CD4-positive, alpha-beta T cell treated with Interleukin-4 for 1 hour (primary cell): Measurements from ENCODE around the gene RPS14.

ENCODE experiments used
- DNase-seq, 2 donors: peaks; one replicate each; pipeline ENCODE4 v3.0.0-alpha.2; 2020 to 2022

Gene RPS14

GRCh38 chr5:150412319-150413175 is 37.0 kb downstream of the RPS14 start, which contains the start of gene CD74:
TSS of gene CD74 (minus strand) at chr5:150412910. CDS start at chr5:150412749, 161 bp downstream.
- DNase-seq = peak; percentile 98 to 99

GRCh38 chr5:150411245-150411979 is 38.1 kb downstream of the RPS14 start:
- peak; percentile 83 to 85 for DNase-seq

- DNase-seq = peak; percentile 74 to 84
Measured at GRCh38 chr5:150410524-150411244, 38.9 kb downstream of the RPS14 start.

GRCh38 chr5:150409638-150410523 is 39.7 kb downstream of the RPS14 start:
- DNase-seq = peak; percentile 71 to 76

GRCh38 chr5:150408231-150408943 is 41.2 kb downstream of the RPS14 start:
- DNase-seq = no peak

- no peak for DNase-seq
Measured at GRCh38 chr5:150407096-150407720, 42.3 kb downstream of the RPS14 start.

- no peak for DNase-seq
Measured at GRCh38 chr5:150406723-150407095, 42.8 kb downstream of the RPS14 start.

- DNase-seq = no peak
Measured at GRCh38 chr5:150406103-150406722, 43.3 kb downstream of the RPS14 start.

GRCh38 chr5:150404941-150405816 is 44.4 kb downstream of the RPS14 start:
- no peak for DNase-seq

GRCh38 chr5:150404535-150404934 is 45.0 kb downstream of the RPS14 start:
- DNase-seq = no peak

GRCh38 chr5:150404121-150404520 is 45.4 kb downstream of the RPS14 start:
- DNase-seq = no peak

- no peak for DNase-seq
Measured at GRCh38 chr5:150402901-150403342, 46.6 kb downstream of the RPS14 start.

- no peak for DNase-seq
Measured at GRCh38 chr5:150402229-150402773, 47.2 kb downstream of the RPS14 start.

GRCh38 chr5:150401376-150402228 is 47.9 kb downstream of the RPS14 start:
- DNase-seq = no peak

GRCh38 chr5:150401076-150401375 is 48.5 kb downstream of the RPS14 start:
- peak in 1 of 2 donors; percentile 56 for DNase-seq

- DNase-seq = peak; percentile 28 to 58
Measured at GRCh38 chr5:150400316-150401075, 49.0 kb downstream of the RPS14 start.

GRCh38 chr5:150399524-150400211 is 49.9 kb downstream of the RPS14 start:
- peak; percentile 47 to 75 for DNase-seq
